GM19240 (cell line): ENCODE results near the gene SHKBP1.
"Not testable (repeated sequence)": the region's sequence is repeated elsewhere in the genome, so short reads cannot be mapped to it uniquely, and the experiment has no call there.

Experiments
- DNase-seq: peaks from one replicate; pipeline ENCODE4 v3.0.0; 2011; ENCODE audit warnings: low spot score; ENCODE audit not compliant: insufficient read length

Gene SHKBP1

GRCh38 chr19:40614622-40615411, 38.1 kb downstream of the SHKBP1 start:
- no peak for DNase-seq

- no peak for DNase-seq
These were observed 39.5 kb downstream of the SHKBP1 start for GRCh38 chr19:40616178-40616577.

GRCh38 chr19:40616941-40617340, 40.3 kb downstream of the SHKBP1 start:
- no peak for DNase-seq

- DNase-seq = no peak
These were observed 41.3 kb downstream of the SHKBP1 start for GRCh38 chr19:40617961-40618360.

GRCh38 chr19:40619333-40620160, 42.9 kb downstream of the SHKBP1 start:
- DNase-seq = no peak

- no peak for DNase-seq
These were observed 43.5 kb downstream of the SHKBP1 start for GRCh38 chr19:40620161-40620485.

- no peak for DNase-seq
These were observed 44.6 kb downstream of the SHKBP1 start for GRCh38 chr19:40621283-40621682.

- DNase-seq = no peak
These were observed 45.5 kb downstream of the SHKBP1 start for GRCh38 chr19:40621966-40622772.

GRCh38 chr19:40622773-40623075, 46.1 kb downstream of the SHKBP1 start:
- DNase-seq = no peak

GRCh38 chr19:40623403-40624251, 47.0 kb downstream of the SHKBP1 start:
- no peak for DNase-seq

- DNase-seq = not testable (repeated sequence)
These were observed 47.9 kb downstream of the SHKBP1 start for GRCh38 chr19:40624369-40625153.

GRCh38 chr19:40625406-40626120, 48.9 kb downstream of the SHKBP1 start:
- DNase-seq = no peak

GRCh38 chr19:40626918-40627317, 50.2 kb downstream of the SHKBP1 start:
- no peak for DNase-seq

GRCh38 chr19:40627486-40628279, 51.0 kb downstream of the SHKBP1 start:
- no peak for DNase-seq

GRCh38 chr19:40629346-40629745, 52.7 kb downstream of the SHKBP1 start:
- DNase-seq = no peak

GRCh38 chr19:40630571-40631160, 54.0 kb downstream of the SHKBP1 start:
- DNase-seq = no peak

- no peak for DNase-seq
These were observed 55.8 kb downstream of the SHKBP1 start for GRCh38 chr19:40632311-40633036.

GRCh38 chr19:40633207-40633606, 56.5 kb downstream of the SHKBP1 start:
- no peak for DNase-seq
